Measurements from ENCODE around the gene CLOCK. TPM values are rescaled to one million over a fixed set of nuclear protein-coding genes. Genes with fewer than 3 reads are reported as not detected.

The CLOCK gene
- total RNA-seq, 1 donor from 2014 or later = 20.4 TPM

- H3K9me3 Mint-ChIP-seq (ENCODE audit: unreplicated experiment) = no peaks in the 10 kb centered on the region
- no peak overlapping the region for H3K4me3 Mint-ChIP-seq (ENCODE audit: unreplicated experiment)
- no peak overlapping the region for H3K27ac Mint-ChIP-seq (ENCODE audit: unreplicated experiment)
- no peak for DNase-seq (ENCODE audit: extremely low spot score, unreplicated experiment)
- H3K36me3 Mint-ChIP-seq (ENCODE audit: unreplicated experiment) = peaks cover 26% of the 10 kb centered on the region
- TF ChIP-seq CTCF (IDR thresholded peaks at IDR 0.05) = no peak
- peaks cover 2% of the 10 kb centered on the region for H3K4me1 Mint-ChIP-seq (ENCODE audit: unreplicated experiment)
- H3K27me3 Mint-ChIP-seq (ENCODE audit: unreplicated experiment) = no peaks in the 10 kb centered on the region
Measured at GRCh38 chr4:55416176-55416575, 130.5 kb downstream of the CLOCK start.

GRCh38 chr4:55411621-55412020 lies 135.1 kb downstream of the CLOCK start:
- H3K27ac Mint-ChIP-seq (ENCODE audit: unreplicated experiment) = no peak overlapping the region
- no peaks in the 10 kb centered on the region for H3K27me3 Mint-ChIP-seq (ENCODE audit: unreplicated experiment)

GRCh38 chr4:55410431-55410830 lies 136.3 kb downstream of the CLOCK start:
- no peak for TF ChIP-seq CTCF (IDR thresholded peaks at IDR 0.05)
- H3K36me3 Mint-ChIP-seq (ENCODE audit: unreplicated experiment) = peaks cover 15% of the 10 kb centered on the region
- no peak for DNase-seq (ENCODE audit: extremely low spot score, unreplicated experiment)
- H3K4me1 Mint-ChIP-seq (ENCODE audit: unreplicated experiment) = peaks cover 28% of the 10 kb centered on the region
- no peak overlapping the region for H3K4me3 Mint-ChIP-seq (ENCODE audit: unreplicated experiment)
- H3K27me3 Mint-ChIP-seq (ENCODE audit: unreplicated experiment) = no peaks in the 10 kb centered on the region
- H3K27ac Mint-ChIP-seq (ENCODE audit: unreplicated experiment) = peak overlapping the region; percentile 85
- no peaks in the 10 kb centered on the region for H3K9me3 Mint-ChIP-seq (ENCODE audit: unreplicated experiment)

More at GRCh38 chr4:55411621-55412020, 135.1 kb downstream of the CLOCK start:
- no peak overlapping the region for H3K4me3 Mint-ChIP-seq (ENCODE audit: unreplicated experiment)
- no peak for DNase-seq (ENCODE audit: extremely low spot score, unreplicated experiment)
- peaks cover 26% of the 10 kb centered on the region for H3K4me1 Mint-ChIP-seq (ENCODE audit: unreplicated experiment)
- no peak for TF ChIP-seq CTCF (IDR thresholded peaks at IDR 0.05)
- H3K9me3 Mint-ChIP-seq (ENCODE audit: unreplicated experiment) = no peaks in the 10 kb centered on the region
- H3K36me3 Mint-ChIP-seq (ENCODE audit: unreplicated experiment) = peaks cover 7% of the 10 kb centered on the region

GRCh38 chr4:55409468-55410171 lies 137.1 kb downstream of the CLOCK start:
- no peak for DNase-seq (ENCODE audit: extremely low spot score, unreplicated experiment)
- H3K4me3 Mint-ChIP-seq (ENCODE audit: unreplicated experiment) = peak overlapping the region; percentile 50
- no peaks in the 10 kb centered on the region for H3K9me3 Mint-ChIP-seq (ENCODE audit: unreplicated experiment)
- H3K4me1 Mint-ChIP-seq (ENCODE audit: unreplicated experiment) = peaks cover 30% of the 10 kb centered on the region
- H3K27ac Mint-ChIP-seq (ENCODE audit: unreplicated experiment) = peak overlapping the region; percentile 85
- H3K27me3 Mint-ChIP-seq (ENCODE audit: unreplicated experiment) = no peaks in the 10 kb centered on the region
- peaks cover 22% of the 10 kb centered on the region for H3K36me3 Mint-ChIP-seq (ENCODE audit: unreplicated experiment)
- TF ChIP-seq CTCF (IDR thresholded peaks at IDR 0.05) = peak; percentile 54

GRCh38 chr4:55407764-55408163 lies 138.9 kb downstream of the CLOCK start:
- H3K27ac Mint-ChIP-seq (ENCODE audit: unreplicated experiment) = no peak overlapping the region

More at GRCh38 chr4:55407764-55408163, 138.9 kb downstream of the CLOCK start:
- H3K36me3 Mint-ChIP-seq (ENCODE audit: unreplicated experiment) = peaks cover 30% of the 10 kb centered on the region
- H3K4me1 Mint-ChIP-seq (ENCODE audit: unreplicated experiment) = peaks cover 36% of the 10 kb centered on the region
- H3K9me3 Mint-ChIP-seq (ENCODE audit: unreplicated experiment) = no peaks in the 10 kb centered on the region
- no peaks in the 10 kb centered on the region for H3K27me3 Mint-ChIP-seq (ENCODE audit: unreplicated experiment)
- H3K4me3 Mint-ChIP-seq (ENCODE audit: unreplicated experiment) = no peak overlapping the region
- DNase-seq (ENCODE audit: extremely low spot score, unreplicated experiment) = no peak
- no peak for TF ChIP-seq CTCF (IDR thresholded peaks at IDR 0.05)
